Embryonic facial prominence (tissue), 1 donor: Measurements from ENCODE around the gene GYPA.
"Not testable (repeated sequence)": the region's sequence is repeated elsewhere in the genome, so short reads cannot be mapped to it uniquely, and the experiment has no call there.

ENCODE experiments used
- DNase-seq: peaks from one replicate; pipeline ENCODE4 v3.0.0-alpha.2; 2016; ENCODE audit errors: extremely low spot score

GYPA gene

DNA sequence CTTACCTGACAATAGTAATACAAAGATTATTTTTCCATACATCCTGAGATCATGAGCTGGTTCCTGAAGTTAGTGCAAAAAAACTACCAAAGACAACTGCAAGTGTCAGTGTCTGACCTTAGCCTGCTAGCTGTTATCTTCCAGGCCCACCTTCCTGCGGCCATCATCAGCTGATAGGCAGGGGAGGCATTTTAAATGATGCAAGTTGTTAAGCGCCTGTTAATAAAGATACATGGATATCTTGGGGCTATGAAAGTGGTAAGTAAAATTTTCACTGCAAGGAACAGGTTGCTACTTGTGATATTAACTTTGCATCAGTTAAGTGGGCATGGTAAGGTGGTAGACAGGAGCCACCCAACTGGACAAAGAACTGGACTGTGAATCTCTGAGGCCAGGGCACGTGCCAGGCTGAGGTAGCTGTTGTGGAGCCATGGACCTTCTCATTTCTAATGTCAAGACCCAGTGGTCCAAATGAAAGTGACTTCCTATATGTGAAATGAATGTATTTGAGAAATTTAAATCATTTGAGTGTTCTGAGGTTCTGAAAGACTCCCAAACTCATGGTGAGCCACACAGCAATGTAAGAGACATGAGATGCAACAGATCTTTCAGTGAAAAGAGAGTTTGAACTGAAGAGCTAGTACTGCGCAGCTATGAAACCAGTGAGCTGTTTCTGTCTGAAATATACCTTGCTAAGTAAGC lies at the start of gene GYPA:
TSS of gene GYPA (minus strand) at position 125 of the 702 bp plus-strand sequence. CDS start at position 42, 83 bp downstream.
- DNase-seq: not testable (repeated sequence)

- no peak for DNase-seq
Measured at GRCh38 chr4:144190009-144190408, 49.5 kb upstream of the GYPA start.

DNA sequence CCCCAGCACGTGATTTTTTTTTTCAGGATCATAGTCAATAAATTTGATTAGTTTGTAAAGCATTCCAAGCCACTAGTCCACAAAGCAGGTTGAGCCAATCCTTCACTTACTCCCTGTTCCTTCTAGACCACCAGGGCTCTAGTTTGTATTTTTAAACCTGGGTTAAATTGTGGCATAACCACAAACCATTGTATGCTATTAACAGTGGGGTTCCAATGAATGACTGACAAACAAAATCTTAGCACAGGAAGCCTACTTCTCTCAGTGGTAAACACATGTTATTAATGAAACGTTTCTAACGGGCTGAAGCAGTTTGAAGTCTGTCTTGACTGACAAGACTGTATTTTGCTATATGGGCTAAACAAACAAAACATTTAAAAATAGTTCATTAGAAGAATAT lies 48.6 kb upstream of the GYPA start:
- DNase-seq: no peak

GRCh38 chr4:144185086-144185485 lies 44.6 kb upstream of the GYPA start:
- DNase-seq: no peak

- DNase-seq: no peak
Measured at GRCh38 chr4:144183165-144183564, 42.6 kb upstream of the GYPA start.

DNA sequence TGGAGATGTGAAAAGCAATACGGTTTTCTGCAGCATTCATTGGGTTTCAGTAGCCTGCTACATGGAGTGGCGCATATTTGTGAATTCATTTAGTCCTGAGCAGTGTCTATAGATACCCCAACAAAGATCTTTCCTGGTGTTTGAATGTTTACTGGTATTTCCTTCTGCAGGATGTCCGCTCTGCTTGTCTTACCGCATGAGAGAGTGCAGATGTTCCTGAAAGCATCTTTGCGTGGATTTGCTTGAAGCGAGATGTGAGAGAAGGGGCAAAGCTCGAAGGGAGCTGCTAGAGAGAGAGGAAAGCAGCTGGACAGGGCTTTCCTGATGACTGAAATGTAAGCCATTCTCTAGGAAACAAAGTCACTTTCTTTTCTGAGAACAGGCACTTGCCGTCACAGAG lies 40.9 kb upstream of the GYPA start:
- no peak for DNase-seq

DNA sequence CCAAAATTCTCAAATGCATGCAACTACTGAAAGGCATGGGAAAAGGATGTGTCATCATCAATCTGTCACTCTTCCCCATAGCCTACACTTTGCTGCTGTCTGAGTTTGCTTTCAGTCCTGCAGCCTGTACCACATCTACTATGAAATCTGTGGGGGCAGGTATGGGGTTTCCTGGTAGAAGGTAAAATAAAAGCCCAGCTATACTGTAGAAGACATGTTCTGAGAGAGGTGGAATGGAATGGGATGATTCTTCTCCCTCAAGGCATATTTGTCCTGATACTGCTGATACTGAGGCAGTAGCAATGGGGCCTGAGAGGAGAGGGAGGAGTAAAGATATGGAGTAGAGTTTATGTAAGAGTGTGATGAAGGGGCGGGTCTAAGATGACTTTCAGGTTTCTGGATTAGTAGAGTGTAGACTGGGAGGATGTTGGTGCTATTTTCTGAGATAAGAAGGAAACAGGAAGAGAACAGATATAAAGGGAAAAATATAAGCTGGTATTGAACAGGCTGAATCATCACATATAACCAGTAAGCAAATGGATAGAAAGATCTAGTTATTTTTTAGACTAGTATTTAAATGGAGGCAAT lies 38.7 kb upstream of the GYPA start:
- no peak for DNase-seq

GRCh38 chr4:144178414-144178813 lies 37.9 kb upstream of the GYPA start:
- DNase-seq: no peak

DNA sequence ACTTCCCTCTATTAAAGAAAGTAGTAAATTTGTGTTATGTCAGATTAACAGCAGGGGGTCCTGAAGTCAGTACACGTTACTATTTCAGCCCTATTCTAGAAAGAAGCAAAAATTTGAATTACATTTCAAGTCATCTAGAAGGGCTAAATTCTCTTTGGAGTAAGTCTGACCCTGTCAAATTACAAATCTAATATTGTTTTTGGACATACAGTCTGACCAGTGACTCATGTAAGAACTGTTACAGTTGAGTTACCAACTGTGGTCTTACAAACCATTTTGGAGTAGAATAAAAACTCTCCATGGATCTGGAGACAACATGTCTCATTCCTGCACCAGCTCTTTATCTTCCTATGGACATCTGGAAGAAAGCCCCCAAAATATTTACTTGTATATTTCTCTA lies 36.0 kb upstream of the GYPA start:
- DNase-seq: no peak

DNA sequence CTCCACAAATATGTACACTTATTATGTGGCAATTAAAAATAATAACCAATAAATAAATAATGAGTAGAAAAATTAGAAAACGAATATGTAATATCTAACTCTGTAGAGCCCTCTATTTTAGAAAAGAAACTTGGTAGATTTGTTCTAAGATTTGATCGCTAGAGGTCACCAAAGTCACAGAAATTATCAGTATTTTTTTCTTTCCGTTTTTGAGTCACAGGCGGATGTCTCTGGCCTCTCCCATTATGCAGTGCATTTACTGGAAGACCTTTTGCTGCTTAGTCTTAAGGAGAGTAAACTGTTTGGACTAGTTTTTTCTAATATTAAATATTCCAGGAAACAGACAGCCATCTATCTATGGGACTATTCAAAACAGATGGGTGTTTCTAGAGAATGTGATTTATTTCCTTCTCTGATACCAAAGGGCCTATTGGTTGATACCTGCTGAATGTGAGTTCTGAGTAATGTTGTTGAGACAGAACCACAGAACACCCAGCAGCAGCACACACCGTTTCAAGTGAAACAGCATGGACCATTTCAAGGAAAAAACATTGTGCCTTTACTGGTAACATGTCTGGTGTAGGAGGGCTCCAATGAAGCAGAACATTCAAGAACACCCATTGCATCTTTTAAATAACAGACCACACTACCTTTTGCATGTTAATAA lies 34.0 kb upstream of the GYPA start:
- DNase-seq: peak; percentile 68

GRCh38 chr4:144171697-144172096 lies 31.2 kb upstream of the GYPA start:
- DNase-seq: no peak

DNA sequence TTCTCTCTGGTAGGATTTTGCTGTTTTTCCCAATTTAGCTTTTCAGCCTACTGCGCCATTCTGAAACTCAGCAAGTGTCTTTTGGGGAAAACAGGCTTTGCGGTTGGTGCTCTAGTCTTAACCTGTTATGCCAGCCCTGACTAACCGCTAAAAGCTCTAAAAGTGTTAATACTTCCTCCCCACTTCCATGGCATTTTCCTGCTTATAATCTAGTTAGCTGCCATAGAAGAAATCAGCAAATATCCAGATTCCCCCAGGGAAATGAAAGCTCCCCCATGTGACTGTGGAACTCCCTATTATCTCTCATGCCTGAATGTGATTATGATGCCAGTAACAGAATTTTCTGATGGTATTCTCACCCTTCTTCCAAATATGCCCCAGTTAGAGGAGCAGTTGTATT lies 28.7 kb upstream of the GYPA start:
- DNase-seq: no peak

DNA sequence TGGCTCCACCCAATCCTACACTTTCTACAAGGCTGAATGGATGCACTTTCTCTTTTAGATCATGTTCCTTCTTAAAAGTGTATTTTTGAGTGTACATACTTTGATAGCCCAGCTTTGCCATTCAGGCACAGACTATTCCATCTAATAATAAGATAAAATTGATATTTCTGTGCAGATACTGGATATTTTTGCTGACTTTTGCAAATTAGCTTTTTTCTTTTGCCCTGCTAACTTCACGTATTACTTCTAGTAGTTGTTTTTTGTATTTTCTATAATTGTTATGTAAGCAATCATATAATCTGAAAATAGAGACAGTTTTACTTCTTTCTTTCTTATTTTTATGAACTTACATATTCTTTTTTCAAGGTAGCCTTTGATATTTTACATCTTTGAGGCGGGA lies 13.5 kb upstream of the GYPA start:
- no peak for DNase-seq

- DNase-seq: not testable (repeated sequence)
Measured at GRCh38 chr4:144142690-144143326, 2.3 kb upstream of the GYPA start.

DNA sequence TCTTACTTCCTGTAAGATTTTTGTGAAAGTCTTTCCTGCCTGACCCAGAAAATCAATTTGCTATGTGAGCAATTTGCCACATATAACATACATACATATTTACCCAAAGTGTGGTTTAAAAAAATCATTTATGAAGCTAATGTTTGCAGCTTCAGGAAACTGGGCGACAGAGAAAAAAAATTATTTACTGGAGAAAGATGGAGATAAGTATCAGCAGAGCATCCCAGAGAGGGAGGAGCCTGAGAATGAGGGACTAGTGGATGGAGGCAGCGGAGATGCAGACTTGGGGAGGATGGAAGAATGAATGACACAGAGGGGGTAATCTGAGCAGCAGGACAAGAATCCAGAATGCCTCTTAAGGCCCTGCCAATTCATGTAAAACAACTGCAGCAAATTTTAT lies 975 bp upstream of the GYPA start:
- no peak for DNase-seq

DNA sequence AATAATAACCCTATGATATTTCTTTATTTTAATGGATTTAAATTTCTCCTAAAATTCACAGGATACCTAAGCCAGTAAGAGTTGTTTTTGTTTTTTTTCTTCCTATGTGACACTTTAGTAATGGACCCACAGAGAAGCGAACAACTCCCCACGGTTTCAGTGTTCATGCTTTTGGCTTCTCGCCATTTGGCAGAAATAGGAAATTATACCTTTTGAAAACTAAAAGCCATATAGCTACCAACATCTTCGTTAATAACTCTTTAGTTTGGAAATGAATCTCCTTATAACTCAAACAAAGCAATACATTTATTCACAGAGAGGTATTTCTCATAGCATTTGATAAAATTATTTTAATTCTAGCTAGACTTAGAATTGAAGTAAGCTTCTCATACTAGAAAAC lies 527 bp downstream of the GYPA start:
- not testable (repeated sequence) for DNase-seq

DNA sequence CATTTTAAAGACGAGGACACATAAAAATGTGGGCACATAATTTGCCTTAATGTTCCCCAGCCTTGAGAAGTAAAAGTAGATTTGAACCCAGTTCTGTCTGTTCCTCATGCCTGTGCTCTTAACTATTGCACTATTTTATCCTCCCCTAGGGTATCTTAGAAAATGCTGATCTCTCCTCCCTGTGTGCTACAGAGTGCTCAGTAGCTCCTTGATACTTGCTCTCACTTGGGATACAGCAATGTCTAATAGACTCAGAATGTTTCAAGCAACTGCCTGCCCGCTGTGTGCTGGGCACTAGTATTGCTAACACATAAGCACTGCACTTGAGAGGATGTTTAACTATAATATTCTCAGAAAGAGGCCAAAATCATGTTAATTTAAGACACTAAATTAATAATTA lies 971 bp downstream of the GYPA start:
- not testable (repeated sequence) for DNase-seq

DNA sequence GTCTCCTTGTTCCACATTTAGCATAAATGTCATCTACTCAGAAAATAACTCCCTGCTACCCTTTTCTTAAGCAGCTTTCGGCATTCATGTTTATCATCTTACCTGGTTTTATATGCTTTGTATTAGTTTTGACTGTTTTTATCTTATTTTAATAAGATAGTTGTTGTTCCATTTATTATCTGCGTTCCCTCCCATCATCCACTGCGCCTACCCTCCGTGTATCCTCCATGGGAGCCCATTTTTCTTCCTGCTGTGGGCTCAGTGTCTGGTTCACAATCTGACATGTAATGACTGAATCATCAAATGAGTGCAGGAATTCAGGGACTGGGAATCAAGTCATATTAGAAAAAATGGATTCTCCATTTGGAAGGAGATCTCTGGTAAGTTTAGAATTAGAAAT lies 2.3 kb downstream of the GYPA start:
- not testable (repeated sequence) for DNase-seq

DNA sequence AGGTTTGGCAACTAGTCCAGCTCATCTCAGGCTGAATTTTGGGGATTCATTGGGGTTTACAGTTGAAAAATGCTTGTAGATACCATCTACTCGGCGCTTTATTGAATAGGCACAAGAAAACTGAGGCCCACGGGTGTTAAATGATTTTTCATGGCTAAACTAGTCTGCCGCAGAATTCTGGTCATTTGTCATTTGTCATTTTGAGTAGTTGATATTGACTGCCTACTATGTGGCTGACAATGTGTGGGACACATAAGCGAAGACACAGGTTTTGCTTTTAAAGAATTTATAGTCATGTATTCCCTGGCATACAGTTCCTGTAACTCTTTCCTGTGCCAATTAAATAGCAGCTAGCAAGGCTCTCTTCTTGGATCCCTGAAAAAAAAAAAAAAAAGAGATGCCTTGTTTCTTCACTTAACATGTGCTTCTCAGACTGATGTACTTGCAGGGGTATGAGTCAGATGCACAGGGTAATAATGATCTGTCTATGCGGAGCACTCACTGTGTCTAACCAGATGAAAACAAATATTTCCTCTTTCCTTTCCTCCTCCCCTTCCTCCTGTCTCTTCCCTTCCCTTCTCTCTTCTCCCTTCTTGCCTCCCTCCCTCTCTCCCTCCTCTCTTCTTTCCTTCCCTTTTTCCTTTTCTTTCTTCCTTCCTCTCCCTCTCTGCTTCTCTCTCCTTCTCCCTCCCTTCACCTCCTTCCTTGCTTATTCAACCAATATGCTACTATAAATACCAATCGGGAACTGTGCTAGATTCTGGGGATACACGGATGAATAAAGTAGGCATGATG lies 3.2 kb downstream of the GYPA start:
- DNase-seq: not testable (repeated sequence)

- DNase-seq: not testable (repeated sequence)
Measured at GRCh38 chr4:144136189-144136588, 4.3 kb downstream of the GYPA start.

- not testable (repeated sequence) for DNase-seq
Measured at GRCh38 chr4:144130167-144130566, 10.4 kb downstream of the GYPA start.
